CD14-positive monocyte (primary cell): ENCODE results near the gene INS. TPM values are rescaled to one million over a fixed set of nuclear protein-coding genes. Genes with fewer than 3 reads are reported as not detected.
A peak's percentile ranks its signal among the peaks of the same experiment; 100 is the strongest.

ENCODE experiments used
- DNase-seq, 3 donors: peaks; one replicate each; pipeline ENCODE4 v3.0.0-alpha.2; 2011 to 2022
- H2AFZ ChIP-seq: 2 replicates; pipeline ENCODE4 v1.6.0; 2012; ENCODE audit warnings: mild to moderate bottlenecking, low read depth, low read length, inconsistent platforms; ENCODE audit not compliant: insufficient read depth, poor library complexity, severe bottlenecking
- H3K27ac ChIP-seq, 2 donors: 1 replicate in 1 of 2; 2 replicates in 1 of 2; pipeline ENCODE4 v1.5.1; 2012 to 2013; ENCODE audit warnings: low read length in 2 of 2, control low read depth in 1 of 2, inconsistent platforms in 1 of 2, low read depth in 1 of 2, mild to moderate bottlenecking in 1 of 2
- H3K27me3 ChIP-seq, 2 donors: one replicate each; pipeline versions ENCODE4 v1.6.0 to v1.6.1; 2011 to 2013; ENCODE audit warnings: low read length in 2 of 2; ENCODE audit not compliant: control insufficient read depth in 2 of 2, insufficient read depth in 2 of 2
- H3K36me3 ChIP-seq, 2 donors: replicated peaks in 1 of 2; 1 replicate in 1 of 2; 2 replicates in 1 of 2; pipeline versions ENCODE4 v1.5.1 to v1.6.1; 2012 to 2013; ENCODE audit warnings: low read length in 2 of 2, control low read depth in 1 of 2, inconsistent platforms in 1 of 2, mild to moderate bottlenecking in 1 of 2; ENCODE audit not compliant: insufficient read depth in 2 of 2, control insufficient read depth in 1 of 2
- H3K4me1 ChIP-seq, 2 donors: 1 replicate in 1 of 2; 2 replicates in 1 of 2; pipeline versions ENCODE4 v1.5.1 to v1.6.1; 2012 to 2013; ENCODE audit warnings: low read length in 2 of 2, control low read depth in 1 of 2, inconsistent platforms in 1 of 2, mild to moderate bottlenecking in 1 of 2, moderate library complexity in 1 of 2; ENCODE audit not compliant: insufficient read depth in 2 of 2, control insufficient read depth in 1 of 2
- H3K4me2 ChIP-seq: replicated peaks from 2 replicates; pipeline ENCODE3; 2012; ENCODE audit warnings: low read length, moderate library complexity, mild to moderate bottlenecking; ENCODE audit not compliant: poor library complexity, severe bottlenecking; ENCODE audit errors: extremely low read depth
- H3K4me3 ChIP-seq, 3 experiments: fragments of 200-600 bp in 1 of 3; sonication (generic) in 1 of 3; replicated peaks in 1 of 3; 1 replicate in 2 of 3; 2 replicates in 1 of 3; pipeline ENCODE4 v1.5.1; 2011 to 2013; ENCODE audit warnings: low read length in 3 of 3, mild to moderate bottlenecking in 3 of 3, control low read depth in 2 of 3, low read depth in 2 of 3, inconsistent platforms in 1 of 3, moderate library complexity in 1 of 3
- H3K79me2 ChIP-seq: 2 replicates; pipeline ENCODE4 v1.6.0; 2012; ENCODE audit warnings: mild to moderate bottlenecking, control low read depth, inconsistent platforms, low read length, moderate library complexity; ENCODE audit not compliant: insufficient read depth
- H3K9ac ChIP-seq: 2 replicates; pipeline ENCODE4 v1.6.0; 2017; ENCODE audit warnings: low read length, mild to moderate bottlenecking; ENCODE audit not compliant: insufficient read depth, poor library complexity, severe bottlenecking
- H3K9me3 ChIP-seq, 2 donors: replicated peaks in 1 of 2; 1 replicate in 1 of 2; 2 replicates in 1 of 2; pipeline versions ENCODE4 v1.5.1 to v1.6.1; 2012 to 2013; ENCODE audit warnings: low read length in 2 of 2, control low read depth in 1 of 2; ENCODE audit not compliant: control insufficient read depth in 1 of 2, insufficient read depth in 1 of 2
- H4K20me1 ChIP-seq: 2 replicates; pipeline ENCODE4 v1.6.0; 2012; ENCODE audit warnings: mild to moderate bottlenecking, low read length, control low read depth, moderate library complexity; ENCODE audit not compliant: insufficient read depth
- H3K27ac Mint-ChIP-seq, 7 donors: one replicate each; pipeline ENCODE4 v1.8.0; 2020; ENCODE audit warnings: mild to moderate bottlenecking in 7 of 7, mixed read lengths in 7 of 7, moderate library complexity in 6 of 7, inconsistent platforms in 2 of 7
- H3K27me3 Mint-ChIP-seq, 3 donors: one replicate each; pipeline ENCODE4 v1.8.0; 2021 to 2022; ENCODE audit warnings: low read depth in 3 of 3, mild to moderate bottlenecking in 3 of 3, mixed read lengths in 3 of 3, moderate library complexity in 3 of 3, inconsistent platforms in 1 of 3
- H3K36me3 Mint-ChIP-seq, 2 donors: one replicate each; pipeline ENCODE4 v1.8.0; 2020; ENCODE audit warnings: mixed read lengths in 2 of 2, inconsistent platforms in 1 of 2, mild to moderate bottlenecking in 1 of 2
- H3K4me1 Mint-ChIP-seq: one replicate; pipeline ENCODE4 v1.8.0; 2020; ENCODE audit warnings: mild to moderate bottlenecking, mixed read lengths
- H3K4me3 Mint-ChIP-seq, 2 donors: one replicate each; pipeline ENCODE4 v1.8.0; 2020; ENCODE audit warnings: mild to moderate bottlenecking in 2 of 2, mixed read lengths in 2 of 2, moderate library complexity in 1 of 2
- H3K9me3 Mint-ChIP-seq, 7 donors: one replicate each; pipeline ENCODE4 v1.8.0; 2020 to 2022; ENCODE audit warnings: mixed read lengths in 7 of 7, mild to moderate bottlenecking in 6 of 7, moderate library complexity in 6 of 7, inconsistent platforms in 2 of 7
- CTCF ChIP-seq: fragments of 200-600 bp; IDR thresholded peaks from one replicate; pipeline ENCODE4 v1.8.0; 2022; ENCODE audit warnings: antibody characterized with exemption, mild to moderate bottlenecking
- WGBS: methylation state at CpG from one replicate; pipeline ENCODE4 v1.1.5; 2013; ENCODE audit warnings: missing lambda C conversion rate; ENCODE audit not compliant: insufficient coverage; 5-methylcytosine and 5-hydroxymethylcytosine counted together
- intact Hi-C, 2 donors: fragments of 100-400 bp; cut with micrococcal nuclease; formaldehyde crosslinking; loops; one replicate each; pipeline versions ENCODE4 v1.15.0 to v1.15.1; 2023
- polyA plus RNA-seq, 3 donors: library from polyadenylated mRNA; depleted of rRNA in 1 of 3; unstranded in 2 of 3; stranded (reverse) in 1 of 3; fragments of 300-500 nt in 2 of 3; fragments of >200 nt in 1 of 3; fragmentation: Illumina TruSeq in 2 of 3; gene quantifications; 1 replicate in 2 of 3; 2 replicates in 1 of 3; pipeline ENCODE4 v1.2.3, GENCODE V29; 2012 to 2021

The INS gene
- polyA plus RNA-seq, 3 donors, result not detected

DNA sequence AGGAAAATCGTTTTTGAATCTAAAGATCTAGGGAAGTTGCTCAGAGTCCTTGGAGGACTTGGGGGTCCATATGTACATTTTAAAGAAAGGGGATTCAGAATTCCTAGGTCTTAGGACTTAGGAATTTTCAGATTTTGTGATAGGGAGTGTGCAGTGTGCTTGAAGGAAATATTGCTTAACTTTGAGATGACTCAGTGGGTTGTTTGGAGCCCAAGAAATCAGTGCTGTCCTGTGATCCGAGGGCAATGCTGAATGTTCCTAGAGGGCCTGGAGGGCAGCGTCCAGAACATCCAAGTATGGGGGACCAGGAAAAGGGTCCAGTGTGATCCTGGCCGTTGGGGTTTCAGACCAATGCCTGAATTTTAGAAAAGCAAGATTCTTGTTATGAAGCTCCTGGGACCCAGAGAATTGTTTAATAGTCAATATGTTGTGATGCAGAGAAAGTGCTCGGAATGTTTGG, 18.7 kb downstream of the INS start:
- H3K27me3 ChIP-seq, result peaks cover 38 to 86% of the 10 kb centered on the region in 2 donors
- peak overlapping the region in 1 of 2 donors; percentile 68 for H3K4me3 Mint-ChIP-seq
- H3K36me3 ChIP-seq, result no peaks in the 10 kb centered on the region
- no peak overlapping the region for H3K27ac ChIP-seq
- H3K79me2 ChIP-seq, result no peaks in the 10 kb centered on the region
- peaks cover 5% of the 10 kb centered on the region for H3K4me1 Mint-ChIP-seq
- H3K4me2 ChIP-seq, result no peak overlapping the region
- peaks cover 0 to 17% (median 4%) of the 10 kb centered on the region in 7 donors for H3K9me3 Mint-ChIP-seq
- DNase-seq, result peak in 1 of 3 donors; percentile 20
- peaks cover 78 to 93% (median 79%) of the 10 kb centered on the region in 3 donors for H3K27me3 Mint-ChIP-seq
- no peak overlapping the region for H2AFZ ChIP-seq
- no peak for TF ChIP-seq CTCF
- H3K4me1 ChIP-seq, result no peaks in the 10 kb centered on the region
- H3K9ac ChIP-seq, result no peak overlapping the region
- 19% methylated on average over 5 of the region's 5 CpGs for WGBS
- no peak overlapping the region for H3K4me3 ChIP-seq
- intact Hi-C loops, result no loop called here
- no peaks in the 10 kb centered on the region for H3K36me3 Mint-ChIP-seq
- peak overlapping the region in 1 of 7 donors; percentile 36 for H3K27ac Mint-ChIP-seq
- H3K9me3 ChIP-seq, result peaks cover 0 to 23% of the 10 kb centered on the region in 2 donors
- H4K20me1 ChIP-seq, result no peaks in the 10 kb centered on the region

GRCh38 chr11:2140411-2141400, 20.3 kb downstream of the INS start:
- H3K27me3 ChIP-seq, result peaks cover 44 to 86% of the 10 kb centered on the region in 2 donors
- TF ChIP-seq CTCF, result no peak
- peak overlapping the region in 1 of 2 donors; percentile 61 for H3K4me3 Mint-ChIP-seq

More at GRCh38 chr11:2140411-2141400, 20.3 kb downstream of the INS start:
- intact Hi-C loops, result no loop called here
- H3K27ac Mint-ChIP-seq, result no peak overlapping the region
- Histone ChIP-seq H3K27ac (no peak overlapping the region), H3K4me2 (no peak overlapping the region), H4K20me1 (no peaks in the 10 kb centered on the region), H3K9ac (no peak overlapping the region), H3K36me3 (no peaks in the 10 kb centered on the region), H3K79me2 (no peaks in the 10 kb centered on the region), H2AFZ (no peak overlapping the region), H3K4me1 (no peaks in the 10 kb centered on the region), H3K4me3 (no peak overlapping the region), H3K9me3 (peaks cover 0 to 32% of the 10 kb centered on the region in 2 donors)
- DNase-seq, result no peak
- H3K27me3 Mint-ChIP-seq, result peaks cover 79 to 93% (median 79%) of the 10 kb centered on the region in 3 donors
- peaks cover 5% of the 10 kb centered on the region for H3K4me1 Mint-ChIP-seq
- peaks cover 0 to 17% (median 2%) of the 10 kb centered on the region in 7 donors for H3K9me3 Mint-ChIP-seq
- no peaks in the 10 kb centered on the region for H3K36me3 Mint-ChIP-seq
- 3% methylated on average over 92 of the region's 102 CpGs for WGBS
